Breast epithelium (tissue), 4 donors: ENCODE measurements around the gene PDCD1LG2. TPM values are rescaled to one million over a fixed set of nuclear protein-coding genes. Genes with fewer than 3 reads are reported as not detected.

ENCODE experiments used
- DNase-seq, 2 donors: peaks; one replicate each; pipeline ENCODE4 v3.0.0-alpha.2; 2019; ENCODE audit warnings: low spot score in 2 of 2
- H3K27ac ChIP-seq, 2 donors: fragments of 200-600 bp; sonication (generic) in 1 of 2; one replicate each; pipeline ENCODE4 v1.5.1; 2016 to 2019; ENCODE audit warnings: mild to moderate bottlenecking in 1 of 2
- H3K27me3 ChIP-seq, 2 donors: fragments of 200-600 bp; sonication (generic) in 1 of 2; one replicate each; pipeline versions ENCODE4 v1.5.1 to v1.6.0; 2017 to 2019; ENCODE audit warnings: control low read depth in 1 of 2, mild to moderate bottlenecking in 1 of 2
- H3K36me3 ChIP-seq: fragments of 200-600 bp; one replicate; pipeline ENCODE4 v1.5.1; 2019
- H3K4me1 ChIP-seq, 2 donors: fragments of 200-600 bp; sonication (generic); one replicate each; pipeline ENCODE4 v1.5.1; 2016 to 2019; ENCODE audit warnings: control low read depth in 1 of 2
- H3K4me3 ChIP-seq, 3 donors: fragments of 200-600 bp; sonication (generic); 1 replicate in 2 of 3; 2 replicates in 1 of 3; pipeline ENCODE4 v1.5.1; 2016 to 2019; ENCODE audit warnings: mild to moderate bottlenecking in 3 of 3, moderate library complexity in 2 of 3
- H3K9me3 ChIP-seq, 2 donors: fragments of 200-600 bp; sonication (generic) in 1 of 2; one replicate each; pipeline ENCODE4 v1.5.1; 2016 to 2019; ENCODE audit warnings: control low read depth in 1 of 2
- CTCF ChIP-seq, 3 donors: fragments of 450-650 bp; IDR thresholded peaks; one replicate each; pipeline ENCODE4 v1.5.1; 2016 to 2017; ENCODE audit warnings: antibody characterized with exemption in 3 of 3, mild to moderate bottlenecking in 3 of 3, moderate library complexity in 3 of 3
- POLR2A ChIP-seq: fragments of 450-650 bp; IDR thresholded peaks from one replicate; pipeline ENCODE4 v1.6.1; 2016; ENCODE audit warnings: antibody characterized with exemption, mild to moderate bottlenecking, moderate library complexity
- POLR2AphosphoS5 ChIP-seq, 3 donors: sonication (generic); formaldehyde crosslinking; IDR thresholded peaks; one replicate each; pipeline ENCODE4 v1.6.1; 2017; ENCODE audit warnings: antibody characterized with exemption in 3 of 3
- intact Hi-C: fragments of 100-400 bp; cut with DNase I; formaldehyde crosslinking; loops from one replicate; pipeline ENCODE4 v1.15.1; 2023; ENCODE audit warnings: low total_unique reads
- total RNA-seq, 3 donors: library from RNA; depleted of rRNA; stranded (reverse); fragments of >200 nt; gene quantifications; one replicate each; pipeline ENCODE4 v1.1.0, GENCODE V29; 2016

Gene PDCD1LG2
- total RNA-seq, 3 donors from 2014 or later: 1.6 to 8.0 (median 3.3) TPM

DNA sequence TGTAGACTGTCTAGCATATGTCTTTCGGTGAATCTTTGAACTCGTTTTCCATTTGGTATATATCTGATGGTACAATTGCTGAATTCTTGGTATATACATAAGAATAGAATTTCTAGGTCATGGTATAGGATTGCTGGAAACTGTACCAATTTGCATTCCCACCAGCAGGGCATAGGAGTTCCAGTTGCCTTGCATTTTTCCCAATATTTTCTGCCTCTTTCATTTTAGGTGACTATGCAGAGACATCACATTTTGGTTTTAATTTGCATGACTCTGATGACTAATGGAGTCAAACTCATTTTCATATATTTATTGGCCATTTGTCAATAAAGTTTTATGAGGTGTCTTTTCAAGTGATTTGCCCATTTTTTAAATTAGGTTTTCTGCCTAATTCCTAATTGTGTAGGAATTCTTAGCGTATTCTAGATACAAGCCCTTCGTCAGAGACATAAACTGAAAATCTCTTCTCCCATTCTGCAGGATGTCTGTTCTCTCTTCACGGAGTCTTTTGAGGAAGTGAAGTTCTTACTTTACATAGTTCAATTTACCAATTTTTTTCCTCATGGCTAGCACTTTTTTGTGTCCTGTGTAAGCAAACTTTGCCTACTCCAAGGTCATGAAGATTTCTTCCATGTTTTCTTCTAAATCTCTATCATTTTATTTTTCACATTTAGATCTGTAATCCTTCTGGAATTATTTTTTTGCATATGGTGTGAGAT lies 28.9 kb upstream of the PDCD1LG2 start:
- intact Hi-C loops: no loop called here
- Histone ChIP-seq H3K27me3 (no peaks in the 10 kb centered on the region), H3K27ac (no peak overlapping the region), H3K4me1 (no peaks in the 10 kb centered on the region), H3K36me3 (no peaks in the 10 kb centered on the region), H3K4me3 (no peak overlapping the region), H3K9me3 (peaks cover 0 to 3% of the 10 kb centered on the region in 2 donors)
- TF ChIP-seq POLR2AphosphoS5 (IDR thresholded peaks at IDR 0.05) (no peak), POLR2A (no peak)
- no peak for DNase-seq

DNA sequence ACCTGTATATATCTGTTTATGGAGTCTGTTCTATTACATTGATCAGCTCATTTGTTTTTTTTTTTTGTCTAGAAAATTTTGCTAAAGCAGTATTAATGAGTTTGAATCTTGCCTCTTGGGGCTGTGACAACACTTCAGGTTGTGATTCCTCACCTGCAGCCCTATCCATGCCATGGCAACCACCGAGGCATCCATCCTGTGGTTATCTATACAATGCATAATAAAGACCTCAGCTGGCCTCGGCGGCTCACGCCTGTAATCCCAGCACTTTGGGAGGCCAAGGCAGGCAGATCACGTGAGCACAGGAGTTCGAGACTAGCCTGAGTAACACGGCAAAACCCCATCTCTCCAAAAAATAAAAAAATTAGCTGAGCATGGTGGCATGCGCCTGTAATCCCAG lies 28.1 kb upstream of the PDCD1LG2 start:
- TF ChIP-seq CTCF (IDR thresholded peaks at IDR 0.05) (no peak), POLR2A (no peak), POLR2AphosphoS5 (IDR thresholded peaks at IDR 0.05) (no peak)
- intact Hi-C loops: no loop called here
- H3K4me1 ChIP-seq: no peaks in the 10 kb centered on the region

DNA sequence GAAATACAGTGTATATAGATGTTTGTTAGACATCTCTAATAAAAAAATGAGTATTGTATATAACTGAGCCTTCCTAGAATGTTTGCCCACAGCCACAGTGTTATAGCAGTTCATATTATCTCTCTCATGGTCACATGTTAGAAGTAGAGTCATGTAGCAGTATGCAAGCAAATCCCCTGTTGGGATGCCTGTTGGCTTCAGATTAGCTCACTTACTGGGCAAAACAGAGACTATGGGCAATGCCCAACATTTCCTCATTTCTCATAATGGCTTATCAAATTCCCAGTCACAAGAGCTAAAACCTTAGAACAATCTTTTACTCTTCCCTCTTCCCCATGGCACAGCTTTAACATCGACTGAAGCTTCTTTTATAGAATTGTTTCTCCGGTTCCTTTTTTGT lies 27.0 kb upstream of the PDCD1LG2 start:
- Histone ChIP-seq H3K27me3 (no peaks in the 10 kb centered on the region), H3K9me3 (no peaks in the 10 kb centered on the region), H3K4me3 (no peak overlapping the region), H3K4me1 (no peaks in the 10 kb centered on the region), H3K36me3 (no peaks in the 10 kb centered on the region), H3K27ac (no peak overlapping the region)
- no peak for DNase-seq
- no peak for TF ChIP-seq POLR2AphosphoS5 (IDR thresholded peaks at IDR 0.05)
- intact Hi-C loops: no loop called here

More for the DNA sequence above, 28.1 kb upstream of the PDCD1LG2 start:
- Histone ChIP-seq H3K4me3 (no peak overlapping the region), H3K27ac (no peak overlapping the region), H3K27me3 (no peaks in the 10 kb centered on the region), H3K36me3 (no peaks in the 10 kb centered on the region), H3K9me3 (peaks cover 0 to 2% of the 10 kb centered on the region in 2 donors)
- DNase-seq: no peak

DNA sequence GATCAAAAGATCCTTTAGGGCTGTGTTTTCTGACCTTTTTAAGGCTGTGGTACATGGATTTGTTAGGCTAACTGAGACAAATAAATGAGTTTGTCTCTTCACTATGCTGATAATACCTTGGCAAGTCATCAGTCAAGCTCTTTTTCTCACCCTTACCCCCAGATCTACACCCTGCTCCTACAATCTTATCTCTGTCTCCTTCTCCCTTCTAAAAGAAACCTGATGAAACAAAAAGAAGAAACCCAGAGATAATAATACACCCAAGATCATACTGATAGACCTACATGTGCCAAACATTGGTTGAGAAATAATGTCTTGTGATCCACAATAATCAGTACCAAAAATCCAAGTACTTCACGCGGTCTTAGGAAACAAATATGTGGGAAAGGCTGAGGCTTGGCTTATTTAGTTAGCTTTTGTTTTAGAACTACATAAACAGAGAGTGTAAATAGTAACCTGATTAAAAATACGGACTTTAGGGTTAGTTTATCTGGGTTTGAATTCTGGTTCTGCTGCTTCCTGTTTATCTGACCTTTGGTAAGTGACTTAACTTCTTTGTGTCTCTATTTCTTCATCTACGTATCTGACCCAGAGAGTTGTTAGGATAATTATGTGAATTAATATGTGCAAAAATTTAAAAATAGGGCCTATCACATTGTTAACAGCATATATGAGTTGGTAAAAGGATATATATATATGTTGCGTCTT lies 24.8 kb upstream of the PDCD1LG2 start:
- Histone ChIP-seq H3K4me3 (no peak overlapping the region), H3K27me3 (no peaks in the 10 kb centered on the region), H3K27ac (no peak overlapping the region), H3K36me3 (no peaks in the 10 kb centered on the region), H3K9me3 (no peaks in the 10 kb centered on the region), H3K4me1 (no peaks in the 10 kb centered on the region)
- TF ChIP-seq POLR2A (no peak), POLR2AphosphoS5 (IDR thresholded peaks at IDR 0.05) (no peak), CTCF (IDR thresholded peaks at IDR 0.05) (no peak)
- DNase-seq: no peak
- intact Hi-C loops: no loop called here

DNA sequence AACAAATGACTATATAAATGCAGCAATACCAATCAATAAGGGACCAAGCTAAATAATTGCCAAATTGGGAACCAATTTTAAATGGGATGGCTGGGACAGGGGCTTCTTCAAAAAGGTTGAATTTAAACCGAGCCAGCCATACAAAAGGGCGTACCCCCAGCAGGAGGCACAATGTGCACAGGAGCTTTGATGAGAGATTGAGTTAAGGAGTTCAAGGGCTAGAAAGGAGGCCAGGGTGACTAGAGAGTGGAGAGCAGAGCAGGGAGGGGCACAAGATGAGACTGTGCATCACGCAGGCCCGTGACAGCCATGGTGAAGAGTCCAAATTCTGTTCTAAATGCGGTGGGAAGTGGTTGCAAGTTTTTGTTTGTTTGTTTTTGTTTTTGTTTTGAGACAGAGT lies 23.3 kb upstream of the PDCD1LG2 start:
- Histone ChIP-seq H3K9me3 (no peaks in the 10 kb centered on the region), H3K4me1 (no peaks in the 10 kb centered on the region), H3K4me3 (no peak overlapping the region), H3K27ac (no peak overlapping the region), H3K27me3 (no peaks in the 10 kb centered on the region), H3K36me3 (no peaks in the 10 kb centered on the region)
- no peak for TF ChIP-seq POLR2AphosphoS5 (IDR thresholded peaks at IDR 0.05)
- no peak for TF ChIP-seq POLR2A
- no peak for TF ChIP-seq CTCF (IDR thresholded peaks at IDR 0.05)
- no peak for DNase-seq
- intact Hi-C loops: no loop called here
